Mammary epithelial cell (primary cell): Measurements from ENCODE around the gene PNMA6E.

ENCODE experiments used
- EZH2 ChIP-seq: IDR thresholded peaks from 2 replicates; pipeline ENCODE4 v1.6.1; 2012; ENCODE audit warnings: low read length, inconsistent platforms, borderline replicate concordance
- TF ChIP-seq, protein P1 (sequence below), 2 donors: IDR thresholded peaks in 1 of 2; conservative IDR thresholded peaks in 1 of 2; 2 replicates each; pipeline ENCODE4 v1.5.1; 2011 to 2012; ENCODE audit warnings: inconsistent platforms in 2 of 2, low read length in 2 of 2, mild to moderate bottlenecking in 2 of 2, control low read depth in 1 of 2, low read depth in 1 of 2; ENCODE audit not compliant: insufficient read depth in 1 of 2; ENCODE audit errors: extremely low read depth in 1 of 2

DNA sequence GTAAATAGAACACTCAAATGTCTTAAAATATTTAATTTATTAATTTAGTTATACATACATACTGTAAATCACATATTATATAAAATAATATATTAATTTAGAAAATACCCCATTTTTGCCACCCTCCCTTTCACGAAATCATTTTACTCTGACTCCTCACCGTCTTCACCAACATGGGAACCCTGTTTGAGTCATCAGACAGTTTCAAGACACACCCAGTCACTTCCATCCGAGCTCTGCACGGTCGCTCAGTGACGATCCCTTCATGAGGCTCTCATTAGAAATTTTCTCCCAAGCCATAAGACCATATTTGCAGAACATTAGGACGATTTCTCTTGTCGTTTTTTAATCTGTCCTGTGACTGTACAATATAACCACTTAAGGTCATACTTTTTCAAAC, 52.7 kb downstream of the PNMA6E start:
- TF ChIP-seq, protein P1, sequence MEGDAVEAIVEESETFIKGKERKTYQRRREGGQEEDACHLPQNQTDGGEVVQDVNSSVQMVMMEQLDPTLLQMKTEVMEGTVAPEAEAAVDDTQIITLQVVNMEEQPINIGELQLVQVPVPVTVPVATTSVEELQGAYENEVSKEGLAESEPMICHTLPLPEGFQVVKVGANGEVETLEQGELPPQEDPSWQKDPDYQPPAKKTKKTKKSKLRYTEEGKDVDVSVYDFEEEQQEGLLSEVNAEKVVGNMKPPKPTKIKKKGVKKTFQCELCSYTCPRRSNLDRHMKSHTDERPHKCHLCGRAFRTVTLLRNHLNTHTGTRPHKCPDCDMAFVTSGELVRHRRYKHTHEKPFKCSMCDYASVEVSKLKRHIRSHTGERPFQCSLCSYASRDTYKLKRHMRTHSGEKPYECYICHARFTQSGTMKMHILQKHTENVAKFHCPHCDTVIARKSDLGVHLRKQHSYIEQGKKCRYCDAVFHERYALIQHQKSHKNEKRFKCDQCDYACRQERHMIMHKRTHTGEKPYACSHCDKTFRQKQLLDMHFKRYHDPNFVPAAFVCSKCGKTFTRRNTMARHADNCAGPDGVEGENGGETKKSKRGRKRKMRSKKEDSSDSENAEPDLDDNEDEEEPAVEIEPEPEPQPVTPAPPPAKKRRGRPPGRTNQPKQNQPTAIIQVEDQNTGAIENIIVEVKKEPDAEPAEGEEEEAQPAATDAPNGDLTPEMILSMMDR (conservative IDR thresholded peaks at IDR 0.05 in 1 of 2, IDR thresholded peaks at IDR 0.05 in 1 of 2; ENCODE audit: extremely low read depth in 1 of 2, insufficient read depth in 1 of 2, low read depth in 1 of 2, low read length in 2 of 2), result no peak
- no peak for TF ChIP-seq EZH2
